ENCODE data around the gene KLHL26. TPM values are rescaled to one million over a fixed set of nuclear protein-coding genes. Genes with fewer than 3 reads are reported as not detected.

KLHL26 gene
- total RNA-seq, 1 experiment from 2014 or later, result 17.1 TPM

GRCh38 chr19:18667531-18668251 lies 30.9 kb downstream of the KLHL26 start:
- no peak overlapping the region for H2AFZ ChIP-seq (ENCODE audit: low read depth, low read length, poor library complexity, severe bottlenecking)
- no peaks in the 10 kb centered on the region; a peak in 1 of 4 replicates for H3K36me3 ChIP-seq (ENCODE audit: control insufficient read depth in 1 of 2, insufficient read depth in 2 of 2, low read length in 2 of 2)
- no peaks in the 10 kb centered on the region for H3K79me2 ChIP-seq (ENCODE audit: insufficient read depth, low read length)
- H3K9me3 ChIP-seq (ENCODE audit: control insufficient read depth in 1 of 2, insufficient read depth in 1 of 2, low read depth in 1 of 2, low read length in 2 of 2), result no peaks in the 10 kb centered on the region
- intact Hi-C loops (cut with micrococcal nuclease), result no loop called here
- no peak overlapping the region for H3K4me2 ChIP-seq (ENCODE audit: low read length)
- H3K27me3 ChIP-seq (ENCODE audit: insufficient read depth, low read length), result no peaks in the 10 kb centered on the region
- POLR2A ChIA-PET, result no interaction called here
- H3K9ac ChIP-seq (ENCODE audit: low read length), result no peak overlapping the region
- no TSS peak for BruUV-seq (replicated peaks)
- peaks cover 4 to 7% of the 10 kb centered on the region in 2 experiments; a peak in 3 of 4 replicates for H3K4me1 ChIP-seq (ENCODE audit: control insufficient read depth in 1 of 2, insufficient read depth in 2 of 2, low read length in 2 of 2)
- no peaks in the 10 kb centered on the region for H4K20me1 ChIP-seq (ENCODE audit: insufficient read depth)
- DNase-seq (ENCODE audit: low read depth, low spot score) (no peak), ATAC-seq (no peak)
- TF ChIP-seq RAD21 (IDR thresholded peaks at IDR 0.05; ENCODE audit: low read depth) (no peak), EGR1 (IDR thresholded peaks at IDR 0.05; ENCODE audit: low read depth) (no peak), YY1 (IDR thresholded peaks at IDR 0.05; ENCODE audit: extremely low read depth, insufficient replicate concordance, low read depth, low read length) (no peak), CTCF (IDR thresholded peaks at IDR 0.05 in 2 of 3, conservative IDR thresholded peaks at IDR 0.05 in 1 of 3; ENCODE audit: borderline replicate concordance in 1 of 3, insufficient read depth in 1 of 3, low read depth in 2 of 3, low read length in 2 of 3) (no peak), SIN3A (IDR thresholded peaks at IDR 0.05; ENCODE audit: low read depth) (no peak), REST (IDR thresholded peaks at IDR 0.05; ENCODE audit: low read depth) (no peak), ELF1 (IDR thresholded peaks at IDR 0.05; ENCODE audit: borderline replicate concordance, low read depth) (no peak), ZFX (IDR thresholded peaks at IDR 0.05) (no peak), FOSL1 (IDR thresholded peaks at IDR 0.05; ENCODE audit: low read depth) (no peak), ZNF274 (IDR thresholded peaks at IDR 0.05; ENCODE audit: low read depth, low read length) (no peak), SRF (IDR thresholded peaks at IDR 0.05; ENCODE audit: low read depth) (no peak), CBX3 (IDR thresholded peaks at IDR 0.05; ENCODE audit: low read depth) (no peak), EZH2phosphoT487 (IDR thresholded peaks at IDR 0.05; ENCODE audit: borderline replicate concordance) (no peak)
- RAD21 ChIA-PET (ENCODE audit: low non-redundant PET in 1 of 2, low total read pairs in 2 of 2, uncharacterized antibody in 2 of 2, unreplicated experiment in 2 of 2), result no interaction called here
- H3K4me3 ChIP-seq (replicated peaks in 1 of 2; ENCODE audit: low read depth in 1 of 2, low read length in 2 of 2), result no peak overlapping the region
- no peaks in the 10 kb centered on the region for H3K9me2 ChIP-seq (ENCODE audit: insufficient read depth)
- CTCF ChIA-PET, result no interaction called here
- H3K27ac ChIP-seq (ENCODE audit: low read depth, low read length), result no peak overlapping the region

Measured in HCT116 (cell line).